ENCODE measurements around the gene STAT2.
"Not testable (repeated sequence)": the region's sequence is repeated elsewhere in the genome, so short reads cannot be mapped to it uniquely, and the experiment has no call there.

Gene STAT2

DNA sequence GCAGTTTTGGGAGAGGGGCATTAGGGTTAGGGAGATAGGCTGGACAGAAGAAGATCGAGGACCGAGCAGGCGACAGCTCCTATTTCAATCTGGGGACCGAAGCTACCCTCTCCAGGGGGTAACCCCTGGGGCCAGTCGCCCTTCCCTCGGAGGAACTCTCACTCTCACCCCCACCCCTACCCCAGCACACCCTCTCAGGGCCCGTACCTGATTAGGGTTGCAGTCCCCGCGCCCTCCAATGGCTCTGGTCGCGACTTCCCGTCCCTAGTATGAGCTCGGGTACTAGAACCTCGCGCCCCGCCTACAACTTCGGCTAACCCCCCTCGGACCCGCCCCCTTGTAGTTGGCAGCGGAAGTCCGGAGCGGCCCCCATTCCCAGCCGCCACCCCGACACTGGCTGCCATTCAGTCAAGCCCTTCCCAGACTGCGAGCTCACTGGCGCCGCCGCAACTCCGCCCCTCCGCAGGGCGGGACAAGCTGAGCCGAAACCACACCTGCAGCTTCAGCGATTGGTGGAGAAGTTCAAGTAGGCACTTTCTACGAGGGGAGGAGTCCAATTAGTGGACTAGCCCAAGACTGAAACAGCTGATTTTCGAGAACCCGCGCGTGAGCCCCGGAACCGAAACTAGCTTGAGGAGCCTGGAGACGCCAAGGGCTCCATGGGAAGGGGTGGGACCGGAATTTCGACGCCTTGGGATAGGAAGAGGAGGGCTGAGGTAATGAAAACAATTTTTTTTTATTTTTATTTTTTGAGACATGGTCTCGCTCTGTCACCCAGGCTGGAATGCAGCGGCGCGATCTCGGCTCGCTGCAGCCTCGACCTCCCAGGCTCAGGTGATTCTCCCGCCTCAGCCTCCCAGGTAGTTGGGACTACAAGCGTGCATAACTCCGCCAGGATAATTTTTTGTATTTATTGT lies at the start of gene STAT2:
Gene STAT2 (minus strand): TSS at position 257 of the 917 bp plus-strand sequence. CDS start 3,536 bp downstream, outside the sequence.
- peak; percentile 100 for DNase-seq

DNA sequence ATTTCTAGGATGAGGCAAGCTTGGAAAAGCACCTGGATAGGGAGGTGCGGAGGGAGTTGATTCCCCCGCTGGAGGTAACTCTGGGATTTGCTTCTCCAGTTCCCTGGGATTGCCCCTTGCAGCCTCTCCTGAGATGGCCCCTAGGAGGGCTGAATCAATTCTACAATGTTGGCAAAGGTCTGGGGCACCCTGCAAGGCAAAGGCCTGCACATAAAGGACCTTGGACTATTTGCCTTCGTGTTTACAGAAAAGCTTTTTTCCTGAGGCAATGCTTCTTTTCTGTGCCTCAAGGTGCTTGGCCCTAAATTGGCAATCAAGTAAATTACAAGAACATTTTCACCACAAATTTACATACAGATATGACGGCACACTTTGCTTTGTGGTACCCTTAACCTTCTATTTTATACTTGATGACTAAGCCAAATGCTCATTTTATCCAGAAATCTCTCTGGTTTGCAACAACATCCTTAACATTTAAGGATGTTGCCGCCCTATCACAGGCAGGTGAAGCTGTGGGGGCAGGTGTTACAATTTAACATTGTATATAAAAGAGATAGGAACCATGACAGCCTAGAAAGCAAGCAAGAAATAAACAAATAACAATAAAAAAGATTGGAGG lies 49.0 kb upstream of the STAT2 start:
- no peak for DNase-seq

DNA sequence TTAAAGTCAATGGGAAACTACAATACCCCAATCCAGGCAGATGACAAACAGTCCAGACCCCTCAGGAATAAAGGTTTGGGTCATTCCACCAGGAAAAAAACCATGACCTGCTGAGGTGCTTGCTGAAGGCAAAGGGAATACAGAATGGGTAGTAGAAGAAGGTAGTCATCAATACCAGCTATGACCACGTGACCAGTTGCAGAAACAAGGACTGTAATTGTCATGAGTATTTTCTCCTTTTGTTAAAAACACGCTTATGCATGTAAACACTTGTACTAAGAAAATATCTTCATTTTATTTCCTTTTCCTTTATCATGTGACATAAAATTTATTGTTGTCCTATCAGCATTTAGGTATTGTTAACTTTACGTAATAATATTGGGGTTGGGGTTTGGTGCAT lies 44.3 kb upstream of the STAT2 start:
- DNase-seq, result not testable (repeated sequence)

DNA sequence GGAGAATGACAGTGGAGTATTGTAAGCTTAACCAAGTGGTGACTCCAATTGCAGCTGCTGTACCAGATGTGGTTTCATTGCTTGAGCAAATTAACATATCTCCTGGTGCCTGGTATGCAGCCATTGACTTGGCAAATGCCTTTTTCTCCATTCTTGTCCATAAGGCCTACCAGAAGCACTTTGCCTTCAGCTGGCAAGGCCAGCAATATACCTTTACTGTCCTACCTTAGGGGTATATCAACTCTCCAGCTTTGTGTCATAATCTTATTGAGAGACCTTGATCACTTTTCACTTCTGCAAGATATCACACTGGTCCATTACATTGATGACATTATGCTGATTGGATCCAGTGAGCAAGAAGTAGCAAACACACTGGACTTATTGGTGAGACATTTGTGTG lies 41.7 kb upstream of the STAT2 start:
- DNase-seq, result not testable (repeated sequence)

DNA sequence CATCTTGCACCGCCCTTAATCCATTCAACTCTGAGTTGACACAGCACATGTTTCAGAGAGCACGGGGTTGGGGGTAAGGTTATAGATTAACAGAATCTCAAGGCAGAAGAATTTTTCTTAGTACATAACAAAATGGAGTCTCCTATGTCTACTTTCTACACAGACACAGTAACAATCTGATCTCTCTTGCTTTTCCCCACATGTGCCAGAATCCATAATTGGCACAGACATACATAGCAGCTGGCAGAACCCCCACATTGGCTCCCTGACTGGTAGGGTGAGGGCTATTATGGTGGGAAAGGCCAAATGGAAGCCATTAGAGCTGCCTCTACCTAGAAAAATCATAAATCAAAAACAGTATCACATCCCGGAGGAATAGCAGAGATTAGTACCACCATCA lies 41.2 kb upstream of the STAT2 start:
- DNase-seq, result not testable (repeated sequence)

DNA sequence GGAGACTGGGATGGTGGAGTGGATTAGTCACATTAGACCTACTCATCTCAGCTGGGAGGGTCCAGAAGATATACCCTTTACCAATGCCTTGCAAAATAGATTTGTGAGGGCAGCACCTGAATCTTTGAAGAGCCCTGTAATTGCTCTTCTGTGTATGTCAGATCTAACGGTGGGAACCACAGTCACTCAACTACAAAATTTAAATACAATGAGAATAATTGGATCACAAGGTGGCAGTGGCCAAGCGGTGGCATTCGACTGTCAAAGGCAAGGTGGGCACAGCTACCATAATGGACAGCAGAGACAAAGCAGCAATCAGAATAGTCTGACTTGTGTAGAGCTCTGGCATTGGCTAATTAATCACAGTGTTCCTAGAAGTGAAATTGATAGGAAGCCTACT lies 39.6 kb upstream of the STAT2 start:
- DNase-seq, result not testable (repeated sequence)

DNA sequence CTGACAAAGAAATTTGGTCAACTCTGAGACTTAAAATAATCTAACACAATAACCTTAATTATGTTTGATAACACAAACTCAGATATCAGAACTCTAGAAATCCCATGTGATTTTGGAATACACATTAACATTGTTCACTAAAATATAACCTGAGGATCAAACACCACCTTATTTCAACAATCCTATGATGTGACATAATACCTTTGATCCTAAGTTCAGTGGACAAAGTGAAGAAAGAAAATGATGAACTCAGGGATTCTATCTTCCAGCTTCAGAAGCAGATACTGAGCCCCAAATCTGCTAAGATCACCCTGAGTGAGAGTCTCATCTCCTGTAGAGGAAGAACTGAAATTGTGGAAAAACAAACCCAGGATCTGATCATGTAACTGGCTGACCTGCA lies 38.4 kb upstream of the STAT2 start:
- DNase-seq, result no peak

DNA sequence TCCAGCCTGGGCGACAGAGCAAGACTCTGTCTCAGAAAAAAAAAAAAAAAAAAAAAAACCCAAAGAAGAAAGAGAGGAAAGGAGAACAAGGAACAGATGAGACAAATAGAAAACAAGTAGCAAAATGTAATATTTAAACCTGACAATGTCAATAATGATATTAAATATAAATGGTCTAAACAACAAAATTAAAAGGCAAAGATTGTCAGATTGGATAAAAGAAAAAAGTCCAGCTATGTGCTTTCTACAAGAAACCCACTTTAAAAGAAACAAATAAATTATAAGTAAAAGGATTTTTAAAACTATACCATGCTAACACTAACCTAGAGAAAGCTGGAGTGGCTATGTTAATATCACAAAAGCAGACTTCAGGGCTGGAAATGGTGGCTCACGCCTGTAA lies 32.4 kb upstream of the STAT2 start:
- no peak for DNase-seq

DNA sequence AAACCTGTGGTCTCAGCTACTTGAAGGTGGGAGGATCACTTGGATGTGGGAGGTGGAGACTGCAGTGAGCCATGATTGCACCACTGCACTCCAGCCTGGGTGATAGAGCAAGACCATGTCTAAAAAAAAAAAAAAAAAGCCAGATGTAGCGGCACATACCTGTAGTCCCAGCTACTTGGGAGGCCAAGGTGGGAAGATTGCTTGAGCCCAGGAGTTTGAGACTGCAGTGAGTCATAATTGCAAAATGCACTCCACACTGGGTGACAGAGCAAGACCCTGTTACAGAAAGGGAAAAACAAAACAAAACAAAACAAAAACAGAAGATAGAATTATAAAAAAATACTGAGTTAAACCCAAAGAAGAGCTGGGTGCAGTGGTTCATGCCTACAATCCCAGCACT lies 31.8 kb upstream of the STAT2 start:
- no peak for DNase-seq

DNA sequence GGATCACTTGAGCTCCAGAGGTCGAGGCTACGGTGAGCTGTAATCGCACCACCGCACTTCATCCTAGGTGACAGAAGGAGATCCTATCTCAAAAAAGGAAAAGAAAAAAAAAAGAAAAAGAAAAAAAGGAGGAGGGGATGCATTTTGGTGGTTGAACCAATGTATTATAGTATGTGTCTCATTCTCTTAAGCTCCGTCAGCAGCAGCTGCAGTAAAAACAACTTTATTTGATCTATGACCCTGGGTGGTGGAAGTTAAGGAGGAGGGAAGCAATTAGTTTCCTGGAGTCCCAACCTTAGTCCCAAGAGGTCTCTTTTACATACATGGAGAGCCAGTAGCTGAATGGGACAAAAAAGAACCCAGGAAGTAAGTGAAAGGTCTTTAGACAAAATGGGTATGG lies 29.5 kb upstream of the STAT2 start:
- DNase-seq, result no peak

DNA sequence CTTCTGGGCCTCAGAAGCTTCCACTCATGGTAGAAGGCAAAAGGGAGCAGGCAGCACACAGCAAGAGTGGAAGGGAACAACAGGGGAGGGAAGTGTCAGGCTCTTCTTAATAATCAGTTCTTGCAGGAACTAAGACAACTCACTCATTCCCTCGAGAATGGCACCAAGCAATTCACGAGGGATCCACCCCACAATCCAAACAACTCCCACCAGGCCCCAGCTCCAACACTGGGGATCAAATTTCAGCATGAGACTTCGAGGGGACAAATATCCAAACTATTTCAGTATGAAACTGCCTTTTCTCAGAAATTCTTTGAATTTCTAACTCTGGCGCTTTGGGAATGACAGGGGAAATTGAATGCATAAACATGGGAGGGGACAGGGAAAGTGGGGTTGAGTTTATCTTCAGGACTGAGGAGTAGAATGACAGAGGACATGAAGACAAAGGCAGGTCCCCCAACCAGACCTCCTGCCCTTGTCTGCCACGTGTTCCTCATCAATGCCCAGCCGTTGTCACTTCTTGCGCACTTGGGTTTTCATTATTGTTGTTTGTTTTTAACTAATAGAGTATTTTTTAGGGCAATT lies 27.3 kb upstream of the STAT2 start:
- DNase-seq, result no peak

DNA sequence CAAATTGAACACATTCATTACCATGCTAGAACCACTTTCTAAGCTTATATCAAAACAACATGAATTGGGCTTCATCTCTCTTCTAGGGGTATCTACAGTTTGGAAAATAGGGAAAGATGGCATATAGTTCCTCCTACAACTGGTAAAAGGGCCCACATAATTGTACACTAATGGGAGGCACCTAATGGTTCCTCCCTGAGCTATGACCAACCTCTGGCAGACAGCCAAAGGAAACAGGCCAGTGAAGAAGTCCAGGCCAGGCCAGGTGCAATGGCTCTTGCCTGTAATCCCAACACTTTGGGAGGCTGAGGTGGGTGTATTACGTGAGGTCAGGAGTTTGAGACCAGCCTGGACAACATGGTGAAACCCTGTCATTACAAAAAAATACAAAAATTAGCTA lies 26.0 kb upstream of the STAT2 start:
- DNase-seq, result no peak

DNA sequence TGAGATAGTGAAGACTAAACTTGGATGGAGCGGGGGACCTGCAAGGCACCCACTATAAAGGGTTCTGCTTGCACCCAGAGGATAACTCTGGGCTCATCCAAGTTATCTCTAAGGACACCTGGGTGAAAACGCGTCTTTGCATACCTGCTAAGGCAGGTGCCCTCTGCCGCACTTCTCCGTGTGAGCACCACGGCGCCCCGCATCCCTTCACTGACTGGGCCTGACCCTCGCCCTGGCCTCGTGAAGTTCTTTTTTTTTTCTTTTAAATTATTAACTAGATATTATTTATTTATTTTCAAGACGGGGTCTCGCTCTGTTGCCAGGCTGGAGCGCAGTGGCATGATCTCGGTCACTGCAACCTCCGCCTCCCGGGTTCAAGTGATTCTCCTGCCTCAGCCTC lies 22.7 kb upstream of the STAT2 start:
- DNase-seq, result no peak

DNA sequence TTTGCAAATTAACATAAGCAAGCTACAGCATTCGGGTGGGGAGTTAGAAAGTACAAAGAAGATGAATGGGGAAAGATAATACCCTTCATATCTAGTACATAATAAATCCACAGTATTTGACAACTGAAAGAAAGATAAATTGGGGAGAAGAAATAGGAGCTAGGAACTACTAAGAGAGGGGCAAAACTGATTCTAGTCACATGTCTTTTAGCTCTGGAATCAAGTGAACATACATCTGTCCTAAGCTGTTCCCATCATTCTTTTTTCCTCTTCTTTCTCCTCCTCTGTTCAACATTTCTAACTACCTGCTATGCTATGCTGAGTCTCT lies 18.0 kb upstream of the STAT2 start:
- DNase-seq, result no peak

DNA sequence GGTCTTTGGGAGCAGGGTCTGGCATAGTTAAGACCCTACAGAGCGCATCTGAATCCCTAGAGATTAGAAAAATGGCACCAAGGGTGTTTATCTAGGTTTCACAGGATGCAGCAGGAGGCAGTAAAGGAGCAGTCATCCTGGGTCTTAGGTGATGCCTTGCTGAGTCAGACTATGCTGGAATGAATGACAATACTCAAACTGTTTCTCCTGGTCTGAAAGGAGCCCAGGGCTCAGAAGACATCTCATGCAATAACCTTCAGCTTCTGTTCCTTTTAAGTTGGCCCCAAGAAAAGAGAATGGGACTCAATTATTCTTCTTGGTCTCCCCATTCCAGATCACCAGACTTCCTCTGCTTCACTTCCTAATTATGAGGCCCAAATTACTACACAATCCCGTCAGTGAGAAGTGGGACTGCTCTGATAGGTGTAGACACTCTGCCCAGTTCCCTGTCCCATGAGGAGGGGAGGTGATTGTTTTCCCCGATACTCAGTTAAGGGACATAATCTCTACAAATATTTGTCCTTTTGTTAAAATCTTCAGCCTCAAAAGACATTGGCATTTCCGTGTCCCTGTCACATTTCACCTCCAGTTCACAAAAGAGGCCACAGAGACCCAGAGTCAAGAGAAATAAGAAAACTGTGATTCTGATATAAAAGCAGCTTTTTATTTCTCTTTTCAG lies 17.5 kb upstream of the STAT2 start:
- DNase-seq, result peak; percentile 71

DNA sequence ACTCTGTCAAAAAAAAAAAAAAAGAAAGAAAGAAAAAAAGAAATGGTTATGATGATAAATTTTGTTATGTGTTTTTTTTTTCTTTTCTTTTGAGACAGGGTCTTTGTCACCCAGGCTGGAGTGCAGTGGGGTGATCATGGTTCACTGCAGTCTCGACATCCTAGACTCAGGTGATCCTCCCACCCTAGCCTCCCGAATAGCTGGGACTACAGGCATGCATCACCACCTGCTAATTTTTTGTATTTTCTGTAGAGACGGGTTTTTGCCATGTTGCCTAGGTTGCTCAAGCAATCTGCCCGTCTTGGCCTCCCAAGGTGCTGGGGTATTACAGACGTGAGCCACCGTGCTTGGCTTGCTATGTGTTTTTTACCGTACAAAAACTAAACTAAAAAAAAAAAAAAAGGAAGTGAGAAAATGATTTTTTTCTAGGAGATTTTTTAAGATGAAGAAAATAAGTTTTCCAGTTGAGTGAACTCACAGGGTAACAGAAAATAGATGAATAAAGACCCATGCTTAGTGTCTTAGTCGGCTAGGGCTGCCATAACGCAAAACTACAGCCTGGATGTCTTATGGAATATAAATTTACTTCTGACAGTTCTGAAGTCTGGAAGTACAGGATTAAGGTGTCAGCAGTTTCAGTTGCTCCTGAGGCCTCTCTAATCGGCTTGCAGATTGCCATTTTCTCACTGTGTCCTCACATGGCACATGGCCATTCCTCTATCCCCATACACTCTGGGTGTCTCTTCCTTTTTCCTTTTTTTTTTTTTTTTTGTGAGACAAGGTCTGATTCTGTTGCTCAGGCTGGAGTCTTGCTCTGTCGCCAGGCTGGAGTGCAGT lies 15.9 kb upstream of the STAT2 start:
- DNase-seq, result no peak

DNA sequence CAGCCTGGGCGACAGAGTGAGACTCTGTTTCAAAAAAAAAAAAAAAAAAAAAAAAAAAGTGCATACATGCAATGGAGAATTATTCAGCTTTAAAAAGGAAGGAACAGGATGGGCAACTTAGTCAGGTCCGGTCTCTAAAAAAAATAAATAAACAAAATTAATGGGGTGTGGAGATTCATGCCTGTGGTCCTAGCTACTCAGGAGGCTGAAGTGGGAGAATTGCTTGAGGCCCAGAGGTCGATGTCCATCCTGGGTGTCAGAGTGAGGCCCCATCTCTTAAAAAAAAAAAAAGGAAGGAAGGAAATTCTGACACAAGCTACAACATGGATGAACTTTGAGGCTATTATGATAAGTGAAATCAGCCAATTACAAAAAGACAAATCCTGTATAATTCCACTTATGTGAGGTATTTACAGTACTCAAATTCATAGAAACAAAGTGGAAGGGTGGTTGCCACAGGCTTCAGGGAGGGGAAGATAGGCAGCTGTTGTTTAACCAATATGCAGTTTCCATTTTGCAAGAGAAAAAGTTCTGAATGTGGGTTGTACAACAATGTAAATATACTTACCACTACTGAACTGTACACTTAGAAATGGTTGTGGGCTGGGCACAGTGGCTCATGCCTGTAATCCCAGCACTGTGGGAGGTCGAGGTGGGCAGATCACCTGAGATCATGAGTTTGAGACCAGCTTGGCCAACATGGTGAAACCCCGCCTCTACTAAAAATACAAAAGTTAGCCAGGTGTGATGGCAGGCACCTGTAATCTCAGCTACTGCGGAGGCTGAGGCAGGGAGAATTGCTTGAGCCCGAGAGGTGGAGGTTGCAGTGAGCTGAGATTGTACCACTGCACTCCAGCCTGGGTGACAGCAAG lies 15.1 kb upstream of the STAT2 start:
- no peak for DNase-seq

DNA sequence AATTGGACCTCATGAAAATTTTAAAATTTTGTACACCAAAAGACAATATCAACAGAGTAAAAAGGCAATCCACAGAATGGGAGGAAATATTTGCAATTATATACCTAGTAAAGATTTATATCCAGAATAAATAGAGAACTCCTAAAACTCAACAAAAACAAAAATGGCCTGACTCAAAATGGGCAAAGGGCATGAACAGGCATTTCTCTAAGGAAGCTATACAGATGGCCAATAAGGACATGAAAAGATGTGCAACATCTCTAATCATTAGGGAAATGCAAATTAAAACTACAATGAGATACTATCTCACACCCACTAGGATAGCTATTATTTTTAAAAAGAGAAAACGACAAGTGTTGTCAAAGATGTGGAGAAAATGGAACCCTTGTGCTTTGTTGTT lies 13.6 kb upstream of the STAT2 start:
- DNase-seq, result no peak

DNA sequence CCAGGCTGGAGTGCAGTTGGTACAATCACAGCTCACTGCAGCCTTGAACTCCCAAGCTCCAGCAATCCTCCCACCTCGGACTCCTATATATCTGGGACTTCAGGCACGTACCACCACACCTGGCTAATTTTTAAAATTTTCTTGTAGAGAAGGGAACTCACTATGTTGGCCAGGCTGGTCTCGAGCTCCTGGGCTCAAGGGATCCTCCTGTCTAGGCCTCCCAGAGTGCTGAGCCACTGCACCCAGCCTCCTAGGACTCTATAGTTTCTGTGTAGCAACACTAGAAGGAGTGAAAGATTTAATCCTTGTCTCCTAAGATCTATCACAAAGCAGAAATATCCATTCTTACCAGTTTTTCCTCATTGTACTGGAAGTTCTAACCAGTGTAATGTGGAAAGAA lies 7.0 kb upstream of the STAT2 start:
- no peak for DNase-seq

DNA sequence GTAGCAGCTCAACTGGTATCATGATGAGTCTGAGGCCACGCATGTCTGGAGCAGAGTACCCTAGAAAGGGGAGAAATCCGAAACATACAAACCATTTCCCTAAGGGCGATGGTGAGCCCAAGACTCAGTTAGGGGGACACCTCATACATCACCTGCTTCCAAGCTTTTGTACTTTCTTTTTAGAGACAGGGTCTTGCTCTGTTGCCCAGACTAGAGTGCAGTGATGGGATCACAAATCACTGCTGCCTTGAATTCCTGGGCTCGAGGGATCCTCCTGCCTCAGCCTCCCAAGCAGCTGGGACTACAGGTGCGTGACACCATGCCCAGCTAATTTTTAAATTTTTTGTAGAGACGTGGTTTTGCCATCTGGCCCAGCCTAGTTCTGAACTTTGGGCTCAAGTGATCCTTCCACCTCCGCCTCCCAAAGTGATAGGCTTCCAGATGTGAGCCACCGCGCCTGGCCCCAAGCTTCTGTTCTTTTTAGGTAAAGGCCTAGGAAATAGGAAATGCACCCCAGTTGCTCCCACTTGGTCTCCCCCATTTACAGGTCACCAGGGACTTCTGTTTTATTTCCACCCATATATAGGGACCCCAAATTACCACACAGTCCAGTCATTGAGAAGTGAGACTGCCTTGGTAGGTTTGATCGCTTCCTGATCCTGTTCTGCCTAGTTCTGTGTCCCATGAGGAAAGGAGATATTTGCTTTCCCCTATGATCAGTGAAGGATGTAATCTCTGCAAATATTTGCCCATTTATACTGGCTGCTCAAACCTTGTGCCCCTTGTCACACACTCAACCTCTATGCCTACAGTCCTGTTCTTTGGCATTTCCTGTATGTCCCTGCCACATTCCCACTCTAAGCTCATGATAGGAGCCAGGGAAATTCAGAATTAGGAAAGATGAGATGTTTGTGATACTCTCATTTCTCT lies 2.5 kb upstream of the STAT2 start, which contains the start of gene APOF:
Gene APOF (minus strand): TSS at position 728 of the 930 bp plus-strand sequence. CDS start 112 bp downstream, at position 616.
- DNase-seq, result no peak
